Trophoblast cell (in vitro differentiated cells and primary cell): Measurements from ENCODE around the gene RECK.

ENCODE experiments used
- DNase-seq, 2 donors: peaks; one replicate each; pipeline ENCODE4 v3.0.0-alpha.2; 2016
- H2AFZ ChIP-seq: 2 replicates; pipeline ENCODE4 v1.6.1; 2013; ENCODE audit warnings: low read length, moderate library complexity, mild to moderate bottlenecking; ENCODE audit not compliant: insufficient read depth, poor library complexity
- H2AK5ac ChIP-seq: 2 replicates; pipeline ENCODE4 v1.6.1; 2013; ENCODE audit warnings: mild to moderate bottlenecking, low read length
- H2BK120ac ChIP-seq: 2 replicates; pipeline ENCODE4 v1.6.1; 2013; ENCODE audit warnings: low read length, mild to moderate bottlenecking, moderate library complexity; ENCODE audit not compliant: insufficient read depth, poor library complexity
- H2BK12ac ChIP-seq: 2 replicates; pipeline ENCODE4 v1.6.1; 2013; ENCODE audit warnings: mild to moderate bottlenecking, low read length, moderate library complexity
- H2BK5ac ChIP-seq: 2 replicates; pipeline ENCODE4 v1.6.1; 2013; ENCODE audit warnings: low read length, low read depth, moderate library complexity, mild to moderate bottlenecking; ENCODE audit not compliant: poor library complexity
- H3K14ac ChIP-seq: 2 replicates; pipeline ENCODE4 v1.6.1; 2013; ENCODE audit warnings: mild to moderate bottlenecking, low read length
- H3K18ac ChIP-seq: 2 replicates; pipeline ENCODE4 v1.6.1; 2013; ENCODE audit warnings: mild to moderate bottlenecking, low read length
- H3K23ac ChIP-seq: 2 replicates; pipeline ENCODE4 v1.6.1; 2013; ENCODE audit warnings: low read length
- H3K27ac ChIP-seq: 2 replicates; pipeline ENCODE4 v1.5.1; 2013; ENCODE audit warnings: low read depth, mild to moderate bottlenecking, inconsistent platforms, low read length, moderate library complexity
- H3K27me3 ChIP-seq: 2 replicates; pipeline ENCODE4 v1.6.1; 2013; ENCODE audit warnings: inconsistent platforms, mild to moderate bottlenecking, low read length, moderate library complexity; ENCODE audit not compliant: insufficient read depth
- H3K36me3 ChIP-seq, 2 experiments: 1 replicate in 1 of 2; 2 replicates in 1 of 2; pipeline ENCODE4 v1.6.1; 2013; ENCODE audit warnings: low read length in 2 of 2, mild to moderate bottlenecking in 2 of 2, moderate library complexity in 1 of 2; ENCODE audit not compliant: insufficient read depth in 2 of 2, control insufficient read depth in 1 of 2
- H3K4ac ChIP-seq: 2 replicates; pipeline ENCODE4 v1.6.1; 2013; ENCODE audit warnings: low read depth, mild to moderate bottlenecking, low read length, moderate library complexity
- H3K4me1 ChIP-seq, 2 experiments: 1 replicate in 1 of 2; 2 replicates in 1 of 2; pipeline ENCODE4 v1.6.1; 2013; ENCODE audit warnings: low read length in 2 of 2, mild to moderate bottlenecking in 2 of 2, moderate library complexity in 1 of 2; ENCODE audit not compliant: insufficient read depth in 2 of 2, control insufficient read depth in 1 of 2
- H3K4me2 ChIP-seq: 2 replicates; pipeline ENCODE4 v1.6.1; 2013; ENCODE audit warnings: inconsistent platforms, mild to moderate bottlenecking, low read length, moderate library complexity
- H3K4me3 ChIP-seq: 2 replicates; pipeline ENCODE4 v1.5.1; 2013; ENCODE audit warnings: mild to moderate bottlenecking, low read depth, low read length, inconsistent platforms
- H3K79me1 ChIP-seq: one replicate; pipeline ENCODE4 v1.6.1; 2013; ENCODE audit warnings: low read length
- H3K79me2 ChIP-seq: 2 replicates; pipeline ENCODE4 v1.6.1; 2013; ENCODE audit warnings: low read length, mild to moderate bottlenecking; ENCODE audit not compliant: control insufficient read depth, insufficient read depth, poor library complexity
- H3K9ac ChIP-seq: 2 replicates; pipeline ENCODE4 v1.6.1; 2013; ENCODE audit warnings: mild to moderate bottlenecking, low read length
- H3K9me3 ChIP-seq: 2 replicates; pipeline ENCODE4 v1.6.1; 2013; ENCODE audit warnings: low read depth, mild to moderate bottlenecking, control low read depth, inconsistent platforms, low read length; ENCODE audit not compliant: insufficient read depth
- H4K12ac ChIP-seq: 2 replicates; pipeline ENCODE4 v1.6.1; 2013; ENCODE audit warnings: low read depth, mild to moderate bottlenecking, low read length, moderate library complexity
- H4K8ac ChIP-seq: 2 replicates; pipeline ENCODE4 v1.6.1; 2013; ENCODE audit warnings: low read depth, mild to moderate bottlenecking, low read length, moderate library complexity
- H4K91ac ChIP-seq: one replicate; pipeline ENCODE4 v1.6.1; 2013; ENCODE audit warnings: low read depth, mild to moderate bottlenecking, low read length, moderate library complexity
- WGBS: extraction: QIAGEN DNeasy Blood & Tissue Kit; methylation state at CpG from one replicate; pipeline ENCODE4 v1.1.7; 2013; ENCODE audit warnings: missing lambda C conversion rate; ENCODE audit not compliant: insufficient read length, insufficient coverage; ENCODE audit errors: extremely low coverage; 5-methylcytosine and 5-hydroxymethylcytosine counted together

RECK gene

DNA sequence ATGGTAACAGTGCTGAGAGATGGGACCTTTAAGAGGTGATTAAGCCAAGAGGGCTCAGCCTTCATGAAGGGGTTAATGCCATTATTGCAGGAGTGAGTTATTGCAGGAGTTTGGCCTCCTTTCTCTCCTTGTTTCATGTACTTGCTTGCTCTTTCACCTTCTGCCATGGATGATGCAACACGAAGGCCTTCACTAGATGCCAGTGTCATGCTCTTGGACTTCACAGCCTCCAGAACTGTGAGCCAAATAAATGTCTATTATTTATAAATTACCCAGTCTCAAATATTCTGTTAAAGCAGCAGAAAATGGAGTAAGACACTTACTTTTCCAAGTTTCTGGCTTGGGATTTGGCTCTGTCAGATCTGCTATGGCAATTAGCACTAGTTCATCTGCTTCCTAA lies 38.4 kb upstream of the RECK start:
- Histone ChIP-seq H3K4me2 (no peak overlapping the region), H3K27ac (no peak overlapping the region), H2BK12ac (no peak overlapping the region), H3K9me3 (no peaks in the 10 kb centered on the region), H4K91ac (no peak overlapping the region), H2BK5ac (no peak overlapping the region), H2AFZ (no peak overlapping the region), H3K18ac (no peak overlapping the region), H3K9ac (no peak overlapping the region), H3K4me1 (peaks cover 3 to 5% of the 10 kb centered on the region in 2 experiments), H2BK120ac (no peak overlapping the region), H3K79me1 (no peaks in the 10 kb centered on the region), H3K23ac (no peak overlapping the region), H4K8ac (no peak overlapping the region), H4K12ac (no peak overlapping the region), H3K14ac (no peak overlapping the region), H2AK5ac (no peak overlapping the region), H3K79me2 (no peaks in the 10 kb centered on the region), H3K36me3 (no peaks in the 10 kb centered on the region), H3K4me3 (no peak overlapping the region), H3K4ac (no peak overlapping the region), H3K27me3 (no peaks in the 10 kb centered on the region)
- no CpG with 5 or more reads among the region's 1 CpG for WGBS
- no peak for DNase-seq

DNA sequence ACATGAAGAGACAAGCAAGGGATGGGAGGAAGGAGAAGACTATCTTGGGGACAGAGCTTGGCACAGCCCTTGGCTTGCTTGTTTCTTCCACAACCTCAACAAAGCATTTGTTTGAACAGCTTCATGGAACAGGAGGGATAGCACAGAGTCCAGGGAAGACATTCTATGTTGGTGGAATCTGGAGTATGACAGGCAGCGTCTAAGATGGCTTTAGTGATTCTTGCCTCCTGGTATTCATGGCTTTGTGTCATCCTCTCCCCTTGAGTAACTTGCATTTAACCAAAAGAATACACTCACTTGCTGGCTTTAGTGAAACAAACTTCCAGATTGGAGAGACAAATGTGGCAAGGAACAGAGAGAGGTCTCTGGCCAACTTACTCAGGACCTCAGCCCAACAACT lies 30.8 kb upstream of the RECK start:
- Histone ChIP-seq H3K9ac (no peak overlapping the region), H3K27ac (no peak overlapping the region)
- WGBS: no CpG with 5 or more reads among the region's 1 CpG

DNA sequence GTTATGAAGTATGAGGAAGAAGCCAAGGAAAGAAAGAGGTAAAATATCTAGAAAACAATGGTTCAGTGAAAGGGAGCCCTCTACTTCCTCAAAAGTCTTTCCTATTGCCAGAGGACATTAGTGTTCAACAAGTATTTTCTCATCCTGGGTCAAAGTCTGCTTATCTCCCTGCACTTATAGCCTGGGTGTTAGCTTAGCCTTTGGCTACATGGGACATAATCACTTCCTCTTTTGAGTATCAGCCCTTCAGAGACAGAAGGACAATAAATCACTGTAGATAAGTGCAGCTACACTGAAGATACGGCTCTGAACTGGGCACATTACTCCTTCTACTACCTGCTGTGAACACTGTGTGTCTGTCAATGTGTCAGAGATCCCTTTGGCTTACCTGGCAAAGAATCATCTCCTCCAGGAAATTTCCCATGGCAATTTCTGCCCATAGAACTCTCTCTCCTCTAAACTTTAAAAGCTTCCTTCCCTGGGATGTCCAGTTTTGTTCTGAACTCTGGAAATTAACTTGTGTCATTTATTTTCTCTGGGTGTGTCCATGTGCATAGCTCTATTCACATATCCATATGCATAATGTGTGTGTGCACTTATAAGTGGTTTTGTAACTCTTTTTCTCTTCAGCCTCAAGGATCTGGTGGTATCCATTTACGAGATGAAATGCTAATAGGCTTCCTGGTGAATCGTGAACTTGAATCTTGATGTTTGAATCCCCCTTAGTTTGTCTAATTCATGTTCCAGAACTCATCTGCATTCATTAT lies 30.0 kb upstream of the RECK start:
- Histone ChIP-seq H2BK5ac (no peak overlapping the region), H2BK120ac (no peak overlapping the region), H3K4ac (no peak overlapping the region), H3K79me2 (no peaks in the 10 kb centered on the region), H4K8ac (no peak overlapping the region), H3K9ac (no peak overlapping the region), H4K91ac (no peak overlapping the region), H3K9me3 (peaks cover 2% of the 10 kb centered on the region), H3K14ac (no peak overlapping the region), H3K36me3 (no peaks in the 10 kb centered on the region), H3K27me3 (no peaks in the 10 kb centered on the region), H3K4me2 (no peak overlapping the region), H3K23ac (no peak overlapping the region), H3K4me3 (no peak overlapping the region), H3K79me1 (no peaks in the 10 kb centered on the region), H2BK12ac (no peak overlapping the region), H2AFZ (no peak overlapping the region), H4K12ac (no peak overlapping the region), H2AK5ac (no peak overlapping the region), H3K4me1 (no peaks in the 10 kb centered on the region), H3K27ac (no peak overlapping the region), H3K18ac (no peak overlapping the region)
- WGBS: no CpG with 5 or more reads among the region's 3 CpGs
- DNase-seq: no peak

More for the DNA sequence above, 30.8 kb upstream of the RECK start:
- DNase-seq: peak; percentile 50 to 79
- no peaks in the 10 kb centered on the region for H3K79me2 ChIP-seq
- no peaks in the 10 kb centered on the region for H3K4me1 ChIP-seq
- H4K8ac ChIP-seq: no peak overlapping the region
- no peak overlapping the region for H2AFZ ChIP-seq
- no peak overlapping the region for H3K18ac ChIP-seq
- H2BK120ac ChIP-seq: no peak overlapping the region
- no peaks in the 10 kb centered on the region for H3K79me1 ChIP-seq
- no peak overlapping the region for H3K14ac ChIP-seq
- H2AK5ac ChIP-seq: no peak overlapping the region
- no peak overlapping the region for H4K12ac ChIP-seq
- H2BK5ac ChIP-seq: no peak overlapping the region
- H3K23ac ChIP-seq: no peak overlapping the region
- no peak overlapping the region for H2BK12ac ChIP-seq
- H3K9me3 ChIP-seq: peaks cover 2% of the 10 kb centered on the region
- no peaks in the 10 kb centered on the region for H3K27me3 ChIP-seq
- no peaks in the 10 kb centered on the region for H3K36me3 ChIP-seq
- H3K4me3 ChIP-seq: no peak overlapping the region
- no peak overlapping the region for H3K4ac ChIP-seq
- H3K4me2 ChIP-seq: no peak overlapping the region
- no peak overlapping the region for H4K91ac ChIP-seq

DNA sequence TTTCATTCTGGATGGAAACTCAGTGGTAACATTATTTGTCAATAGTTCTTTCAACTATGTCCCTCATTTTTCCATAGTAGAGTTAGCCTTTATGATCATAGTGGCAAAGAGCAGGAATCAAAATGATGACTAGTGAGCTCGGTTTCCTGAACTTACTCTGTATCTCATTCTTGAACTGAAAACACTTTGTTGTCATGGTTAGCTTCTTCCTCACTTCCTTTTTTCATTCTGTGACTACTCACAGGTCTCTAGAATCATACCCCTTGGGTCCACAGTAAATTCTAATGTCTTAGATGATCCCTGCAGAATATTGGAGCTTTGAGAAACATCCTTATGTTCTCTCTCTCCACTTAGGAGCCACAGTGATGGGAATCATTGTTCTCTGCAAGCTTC lies 29.4 kb upstream of the RECK start:
- H3K27me3 ChIP-seq: no peaks in the 10 kb centered on the region
- no peak overlapping the region for H4K8ac ChIP-seq
- H4K91ac ChIP-seq: no peak overlapping the region
- no peaks in the 10 kb centered on the region for H3K36me3 ChIP-seq
- no peak overlapping the region for H3K27ac ChIP-seq
- H2AK5ac ChIP-seq: no peak overlapping the region
- H3K4me3 ChIP-seq: no peak overlapping the region
- peaks cover 2% of the 10 kb centered on the region for H3K9me3 ChIP-seq
- no peak overlapping the region for H3K4ac ChIP-seq
- H2BK5ac ChIP-seq: no peak overlapping the region
- no peaks in the 10 kb centered on the region for H3K79me2 ChIP-seq
- H2BK12ac ChIP-seq: no peak overlapping the region
- no peak overlapping the region for H3K4me2 ChIP-seq
- no peak overlapping the region for H2AFZ ChIP-seq
- no peak overlapping the region for H3K18ac ChIP-seq
- H3K4me1 ChIP-seq: no peaks in the 10 kb centered on the region
- H3K14ac ChIP-seq: no peak overlapping the region
- H3K79me1 ChIP-seq: no peaks in the 10 kb centered on the region
- no peak overlapping the region for H3K23ac ChIP-seq
- DNase-seq: no peak
- no CpG with 5 or more reads among the region's 1 CpG for WGBS
- H4K12ac ChIP-seq: no peak overlapping the region
- H2BK120ac ChIP-seq: no peak overlapping the region
- no peak overlapping the region for H3K9ac ChIP-seq
